GM19438 (cell line): Measurements from ENCODE around the gene USP44.

Experiments
- ATAC-seq: cut with Tn5 transposase; IDR thresholded peaks from one replicate; pipeline ENCODE4 v1.9.1; 2021; ENCODE audit warnings: low read depth; ENCODE audit not compliant: unreplicated experiment

The USP44 gene

DNA sequence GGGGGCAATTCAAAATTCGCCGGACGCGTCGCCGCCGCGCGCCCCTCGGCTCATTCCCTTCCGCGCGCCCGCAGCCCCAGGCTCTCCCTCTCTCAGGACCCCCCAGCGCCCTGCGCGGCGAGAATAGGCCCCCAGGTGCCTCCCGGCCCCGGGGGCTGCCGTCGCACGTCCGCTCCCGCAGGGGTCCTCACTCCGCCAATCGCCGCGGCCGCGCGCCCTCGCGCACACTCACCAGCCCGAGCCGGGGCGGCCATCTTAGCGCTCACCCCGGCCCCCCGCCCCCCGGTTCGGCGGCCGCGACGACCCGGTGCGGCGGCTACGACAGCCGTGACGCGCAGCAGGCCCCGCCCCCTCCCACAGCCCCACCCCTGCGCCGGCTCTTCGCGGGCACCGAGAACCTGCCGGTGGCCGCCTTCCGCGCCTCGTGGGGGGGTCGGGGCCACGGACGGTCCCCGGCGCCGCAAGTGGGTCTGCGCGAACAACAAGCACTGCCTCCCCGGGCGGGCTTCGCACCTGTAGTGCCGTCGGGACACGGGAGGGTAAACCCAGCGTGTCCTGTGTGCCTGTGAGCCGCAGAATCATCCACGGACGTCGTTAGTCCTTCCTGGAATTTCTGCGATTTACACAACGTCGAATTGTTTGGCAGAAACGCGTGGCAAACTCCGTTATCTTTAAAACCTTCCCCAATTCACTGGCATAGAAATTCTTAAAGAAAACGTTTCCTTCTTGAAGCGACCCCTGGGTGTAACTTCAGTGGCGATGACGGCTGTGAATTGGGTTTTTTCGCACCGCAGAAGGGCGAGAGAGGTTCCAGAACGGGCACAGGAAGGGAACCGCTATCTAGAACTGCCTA, 2.5 kb downstream of the USP44 start:
- ATAC-seq: peak; percentile 59

DNA sequence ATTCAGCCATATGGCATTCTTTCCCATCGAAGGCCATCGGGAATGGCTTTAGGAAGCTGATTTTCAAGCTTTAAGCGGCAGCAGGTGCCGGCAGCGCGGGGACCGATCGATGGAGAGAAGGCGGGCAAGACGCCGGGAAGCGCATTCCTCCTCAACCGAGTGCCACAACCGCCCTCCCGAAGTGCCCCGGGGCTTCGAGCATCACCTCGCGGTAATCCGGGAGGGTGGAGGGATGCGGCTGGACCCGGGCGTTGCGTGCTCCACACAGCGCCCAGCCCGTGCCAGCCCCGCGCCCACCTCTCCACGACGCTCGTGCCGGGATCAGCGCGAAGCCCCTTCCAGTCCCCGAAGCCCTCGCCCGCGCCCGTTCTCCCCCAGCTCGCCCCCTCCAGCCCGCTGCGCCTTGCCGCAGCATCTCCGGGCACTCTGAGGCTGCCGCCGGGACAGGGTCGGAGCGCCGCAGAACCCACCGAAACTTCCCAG, 3.2 kb downstream of the USP44 start:
- peak; percentile 17 for ATAC-seq

DNA sequence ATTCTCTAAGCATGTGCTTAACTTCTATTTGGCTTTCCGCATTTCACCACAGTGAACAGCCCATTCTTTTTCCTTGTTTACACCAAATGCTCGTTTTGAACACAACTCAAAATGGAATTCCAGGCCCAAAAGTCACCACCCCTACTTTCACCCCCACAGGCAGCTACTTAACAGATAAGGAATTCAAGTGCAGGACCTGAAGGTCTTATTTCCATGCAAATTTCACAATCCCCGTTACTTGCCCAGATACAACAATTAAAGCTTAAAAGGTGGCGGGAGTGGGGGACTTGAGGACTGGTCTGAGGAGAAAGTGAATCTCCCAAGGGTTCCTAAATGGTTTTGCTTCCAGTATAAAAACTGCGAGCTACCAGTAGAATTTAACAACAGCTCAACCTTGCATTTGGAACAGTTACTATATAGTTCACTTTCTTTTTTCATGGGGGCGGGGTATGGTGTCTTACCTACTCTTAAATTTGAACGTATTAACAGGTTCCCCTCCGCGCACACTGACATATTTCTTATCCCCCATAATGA, 3.7 kb downstream of the USP44 start:
- ATAC-seq: peak; percentile 36

DNA sequence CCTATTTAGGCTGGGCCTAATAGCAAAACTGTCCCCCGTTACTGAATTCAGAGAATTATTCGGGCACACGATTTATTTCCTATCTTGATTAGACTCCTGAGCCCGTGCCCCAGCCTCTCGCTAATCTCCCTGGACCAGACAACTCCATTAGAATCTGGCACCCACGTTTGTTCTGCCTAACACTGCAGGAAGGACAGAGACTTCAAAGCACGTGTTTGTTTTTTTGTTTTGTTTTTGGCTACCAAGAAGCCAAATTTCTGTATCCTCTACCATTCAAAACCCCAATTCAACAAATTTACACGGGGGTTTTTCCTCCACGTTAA, 4.8 kb downstream of the USP44 start:
- ATAC-seq: no peak

DNA sequence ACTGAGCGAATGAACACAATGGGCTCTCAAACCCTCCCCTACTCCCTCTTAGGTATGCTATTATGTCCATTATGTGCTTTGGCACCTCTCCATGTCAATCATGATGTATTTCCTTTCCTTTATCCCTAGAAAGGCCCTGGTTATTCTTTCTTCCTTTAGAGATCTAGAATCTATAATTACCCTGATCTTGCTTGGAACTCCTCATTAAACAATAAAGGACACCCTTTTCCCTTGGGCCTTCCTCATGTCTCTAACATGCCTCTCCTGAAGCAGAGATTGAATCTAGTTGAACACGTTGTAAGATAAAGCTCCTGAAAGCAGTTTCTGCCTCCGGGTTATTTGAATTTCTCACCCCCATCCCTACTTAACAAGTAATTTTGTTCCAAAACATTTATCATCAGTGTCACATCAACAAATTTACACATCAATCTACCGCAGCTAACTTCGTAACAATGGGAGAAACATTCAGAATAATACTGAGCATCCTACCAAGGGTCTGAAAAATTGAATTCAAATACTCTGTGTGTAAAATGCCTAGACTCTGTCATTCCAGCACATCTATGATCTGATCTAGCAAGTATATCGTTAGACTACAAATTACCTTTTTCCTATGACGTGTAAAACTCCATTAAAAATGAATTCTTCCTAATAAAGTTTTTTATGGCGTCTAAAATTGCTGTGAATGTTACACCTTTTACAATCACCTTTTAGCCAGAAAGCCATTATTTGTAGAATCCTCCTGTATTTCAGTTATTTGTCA, 5.4 kb downstream of the USP44 start:
- ATAC-seq: no peak

DNA sequence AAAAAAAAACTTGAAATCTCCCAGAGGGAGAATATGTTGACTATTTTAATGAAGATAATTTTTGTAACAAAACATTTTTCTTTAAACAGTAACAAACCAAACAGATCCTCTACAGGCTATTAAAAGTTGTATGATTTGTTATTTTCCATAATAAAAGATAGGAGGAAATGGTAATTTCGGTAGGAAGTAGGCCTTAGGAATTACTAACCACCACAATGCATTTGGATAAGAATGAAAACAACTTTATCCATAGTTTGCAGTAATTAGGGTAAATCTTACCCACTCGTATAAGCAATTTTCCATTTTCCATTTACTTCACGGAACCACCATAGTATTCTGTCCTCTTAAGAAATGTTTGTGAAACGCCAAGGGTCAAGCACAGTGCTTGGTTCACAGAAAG, 6.0 kb downstream of the USP44 start:
- no peak for ATAC-seq

DNA sequence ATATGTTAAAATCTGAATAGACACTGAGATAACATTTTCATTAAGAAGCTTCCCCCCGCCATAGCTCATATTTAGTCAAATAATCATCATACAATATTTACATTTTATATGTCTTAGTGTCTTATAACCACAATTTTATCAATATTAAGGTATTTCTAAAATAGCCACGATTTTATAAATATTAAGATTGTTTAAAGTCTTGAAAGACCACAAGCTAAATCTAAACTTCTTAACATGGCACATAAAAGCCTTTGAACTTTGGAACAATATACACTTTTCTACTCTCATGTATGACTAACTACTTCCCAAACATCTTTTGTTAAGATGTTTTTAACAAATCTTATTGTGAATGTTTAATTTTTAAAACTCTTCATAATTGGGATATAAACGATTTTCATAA, 6.5 kb downstream of the USP44 start:
- ATAC-seq: no peak

DNA sequence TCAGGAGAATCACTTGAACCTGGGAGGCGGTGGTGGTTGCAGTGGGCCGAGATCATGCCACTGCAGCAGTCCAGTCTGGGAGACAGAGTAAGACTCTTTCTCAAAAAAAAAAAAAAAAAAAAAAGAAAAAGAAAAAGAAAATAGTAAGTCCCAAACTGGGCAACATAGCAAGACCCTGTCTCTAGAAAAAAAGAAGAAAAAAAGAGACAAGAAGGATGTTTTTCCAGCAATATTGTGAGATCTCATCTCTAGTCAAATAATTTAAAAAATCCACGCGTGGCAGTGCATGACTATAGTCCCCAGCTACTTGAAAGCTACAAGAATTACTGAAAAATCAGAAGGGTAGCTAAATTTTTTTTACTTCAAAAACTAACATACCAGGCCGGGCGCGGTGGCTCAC, 8.0 kb downstream of the USP44 start:
- ATAC-seq: no peak

DNA sequence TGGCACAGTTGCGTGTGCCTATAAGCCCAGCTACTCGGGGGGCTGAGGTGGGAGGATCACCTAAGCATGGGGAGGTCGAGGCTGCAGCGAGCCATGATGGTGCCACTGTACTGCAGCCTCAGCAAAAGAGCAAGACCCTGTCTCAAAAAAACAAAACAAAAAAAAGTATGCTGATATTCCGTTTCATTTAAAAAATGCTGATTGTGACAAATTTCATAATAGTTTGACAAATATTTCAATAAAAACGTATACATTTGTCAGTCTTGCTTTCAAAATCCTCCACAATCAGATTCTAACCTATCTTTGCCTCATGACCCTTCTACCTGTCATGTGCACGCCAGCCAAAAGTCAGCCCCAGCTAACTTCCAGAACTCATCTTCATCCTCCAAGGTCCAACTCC, 9.8 kb downstream of the USP44 start:
- ATAC-seq: no peak

DNA sequence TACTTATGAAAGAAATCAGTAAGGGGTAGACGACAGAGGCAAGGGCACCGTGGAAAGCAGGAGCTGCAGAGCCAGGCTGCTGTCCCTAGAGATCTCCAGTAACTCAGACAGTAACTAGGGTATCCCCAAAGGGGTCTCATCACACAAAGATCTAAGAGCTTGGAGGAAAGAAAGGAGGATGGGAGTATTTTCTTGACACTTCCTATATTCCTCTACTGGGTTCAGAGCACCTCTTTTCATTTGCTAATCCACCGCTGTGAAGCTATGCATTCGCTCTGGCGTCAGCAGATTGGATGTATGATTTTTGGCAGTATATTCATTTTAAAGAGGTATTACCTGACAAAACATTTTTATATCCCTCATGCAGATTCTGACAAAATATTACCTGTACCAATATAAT, 12.6 kb downstream of the USP44 start:
- no peak for ATAC-seq

DNA sequence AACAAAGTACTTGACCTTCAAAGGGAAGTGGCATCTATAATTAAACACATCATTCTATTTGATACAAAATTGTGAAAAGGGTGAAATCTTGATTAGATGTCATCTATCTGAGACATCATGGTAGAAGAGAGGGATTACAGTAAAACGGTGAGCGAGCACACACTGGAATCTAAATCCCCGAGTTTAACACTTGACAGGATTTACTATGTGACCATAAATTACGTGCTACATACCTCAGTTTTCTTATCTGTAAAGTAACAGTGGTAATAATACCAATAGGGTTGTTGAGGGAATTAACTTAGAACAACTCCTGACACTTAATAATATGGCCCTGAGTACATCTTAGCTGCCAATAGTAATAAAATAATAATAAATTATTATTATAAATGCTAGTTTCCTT, 13.3 kb downstream of the USP44 start:
- ATAC-seq: no peak

DNA sequence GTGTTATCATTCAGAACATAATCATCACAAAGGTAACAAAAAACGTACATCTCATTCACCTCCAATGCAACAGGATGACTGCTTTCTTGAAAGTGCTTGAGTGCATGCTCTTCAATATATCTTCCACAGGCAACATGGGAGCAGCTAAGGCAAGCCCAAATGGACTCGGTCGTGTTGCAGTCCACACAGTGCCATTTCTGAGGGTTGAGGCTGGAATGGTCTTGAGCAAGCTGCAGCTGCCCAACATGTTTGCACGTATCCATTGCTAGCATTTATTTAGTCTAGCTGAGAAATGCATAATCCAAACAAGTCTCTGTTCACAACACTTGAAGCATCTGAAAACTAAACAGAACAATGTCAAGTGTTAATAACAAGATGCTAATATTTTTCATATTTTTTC, 17.3 kb downstream of the USP44 start:
- ATAC-seq: no peak

DNA sequence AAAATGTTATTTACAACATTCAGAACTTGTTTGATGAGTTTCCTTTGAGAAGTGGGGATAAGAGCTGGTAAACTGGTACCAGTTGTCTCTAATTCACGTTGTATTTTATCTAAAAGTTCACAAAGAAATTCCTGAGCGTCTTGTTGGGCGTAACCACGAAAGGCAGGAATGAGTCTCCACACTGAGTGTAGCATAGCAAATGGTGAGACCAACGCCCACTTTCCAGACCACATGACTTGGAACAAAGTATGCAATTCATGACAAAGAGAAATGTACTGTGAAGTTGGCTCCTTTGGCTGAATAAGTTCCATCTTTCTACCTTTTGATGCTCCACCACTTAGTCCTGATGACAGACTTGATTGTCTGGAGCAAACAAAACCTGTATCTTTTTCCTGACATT, 18.4 kb downstream of the USP44 start:
- ATAC-seq: no peak

DNA sequence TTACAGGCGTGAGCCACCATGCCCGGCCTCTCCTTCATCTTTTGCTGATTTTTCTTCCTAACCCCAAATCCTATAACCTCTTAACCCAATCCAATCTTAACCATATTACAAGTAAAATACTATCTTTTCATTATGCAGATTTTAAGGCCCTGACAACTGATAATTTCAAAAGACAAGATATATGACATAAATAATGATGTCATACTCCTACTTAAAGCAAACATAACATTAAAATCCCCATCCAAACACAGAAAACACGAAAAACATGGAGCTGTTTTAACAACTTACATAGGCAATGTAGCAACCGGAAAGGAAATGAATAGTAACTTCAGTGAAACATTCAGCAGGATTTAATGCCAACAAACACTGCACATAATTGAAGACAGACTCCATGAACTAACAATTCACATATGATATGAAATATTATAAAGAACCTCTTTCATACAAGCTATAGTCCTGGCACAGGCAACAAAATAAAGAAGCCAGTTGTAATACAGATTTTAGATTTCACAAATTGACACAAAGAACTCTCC, 21.5 kb downstream of the USP44 start:
- ATAC-seq: no peak

DNA sequence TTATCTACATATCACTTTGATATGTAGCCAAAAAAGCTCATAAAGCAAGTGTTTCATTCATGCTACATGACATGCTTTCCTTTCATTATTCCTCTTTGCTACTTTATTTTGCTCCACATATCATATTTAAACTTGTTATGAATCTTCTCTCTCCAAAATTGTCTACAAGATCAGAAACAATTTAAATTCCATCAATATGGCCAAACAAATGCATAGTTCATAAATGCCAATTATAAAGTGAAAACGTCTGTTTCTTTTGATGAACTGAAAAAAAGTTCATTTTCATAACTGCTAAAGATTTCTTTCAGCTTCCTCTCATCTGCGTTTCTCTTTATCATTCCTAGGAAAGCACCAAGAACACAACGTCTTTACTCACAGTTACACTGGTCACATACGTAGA, 22.8 kb downstream of the USP44 start:
- no peak for ATAC-seq

DNA sequence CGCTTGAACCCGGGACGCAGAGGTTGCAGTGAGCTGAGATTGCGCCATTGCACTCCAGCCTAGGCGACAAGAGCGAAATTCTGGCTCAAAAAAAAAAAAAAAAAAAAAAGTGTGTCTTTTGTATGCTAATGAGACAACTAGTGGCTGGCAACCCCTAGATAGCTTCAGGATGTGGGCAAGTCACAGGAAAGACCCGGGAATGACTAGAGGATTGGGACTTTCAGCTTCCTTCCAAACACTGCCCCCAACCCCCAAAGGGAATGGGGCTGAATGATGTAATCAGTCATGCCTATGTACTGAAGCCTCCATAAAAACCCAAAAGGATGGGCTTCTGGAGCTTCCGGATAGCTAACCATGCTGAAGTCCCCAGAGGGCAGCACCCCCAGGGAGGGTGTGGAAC, 28.6 kb downstream of the USP44 start:
- no peak for ATAC-seq

DNA sequence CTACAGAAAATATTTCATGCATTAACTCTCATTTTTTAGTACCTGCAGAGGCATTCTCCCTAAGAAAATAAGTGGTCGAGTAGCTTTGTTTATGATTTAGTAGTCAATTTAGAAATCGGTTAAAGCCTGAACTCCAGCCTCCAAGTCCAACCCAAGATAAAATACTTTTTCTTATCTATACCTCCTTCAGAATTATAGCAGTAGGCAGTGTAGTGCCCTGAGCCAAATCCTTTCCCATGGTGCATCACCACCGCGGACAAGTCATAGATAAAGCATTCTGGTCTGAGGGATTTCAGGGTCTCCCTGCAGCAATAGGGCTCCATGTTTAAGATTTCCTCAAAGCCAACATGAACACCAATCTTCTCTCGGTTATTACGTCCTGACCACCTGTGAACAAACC, 30.5 kb downstream of the USP44 start:
- no peak for ATAC-seq

DNA sequence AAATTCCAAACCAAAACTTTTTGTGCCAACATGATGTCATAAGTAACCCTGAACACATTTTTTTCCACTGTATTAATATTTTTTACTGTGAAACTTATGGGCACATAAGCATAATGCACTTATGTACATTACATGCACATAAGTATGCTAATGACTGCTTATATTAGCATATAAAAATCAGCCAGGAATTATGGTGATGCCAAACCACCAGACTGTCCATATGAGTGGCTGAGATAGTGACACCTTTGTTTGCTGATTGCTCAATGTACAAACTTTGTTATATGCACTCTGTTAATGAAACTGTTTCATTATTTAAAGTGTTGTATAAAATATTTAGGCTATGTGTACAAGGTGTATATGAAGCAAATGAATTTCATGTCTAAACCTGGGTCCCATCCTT, 32.3 kb downstream of the USP44 start:
- ATAC-seq: no peak

DNA sequence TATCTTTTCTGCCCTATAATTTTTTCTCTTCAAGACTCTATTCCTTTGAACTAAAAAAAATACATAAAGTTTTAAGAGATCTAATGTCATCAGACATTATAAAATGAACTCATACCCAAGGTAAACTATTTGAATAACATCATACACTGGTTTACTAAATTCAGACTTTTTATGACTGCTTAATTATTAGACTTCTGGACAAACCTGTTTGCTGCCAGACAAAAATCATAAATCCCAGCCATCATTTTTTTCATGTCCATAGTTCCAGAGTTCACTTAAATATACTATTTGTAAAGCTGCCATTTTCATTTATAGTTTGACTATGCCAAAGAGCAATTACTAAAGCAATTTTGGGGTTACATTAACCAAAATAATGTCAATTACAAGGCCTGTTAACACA, 34.0 kb downstream of the USP44 start:
- no peak for ATAC-seq

DNA sequence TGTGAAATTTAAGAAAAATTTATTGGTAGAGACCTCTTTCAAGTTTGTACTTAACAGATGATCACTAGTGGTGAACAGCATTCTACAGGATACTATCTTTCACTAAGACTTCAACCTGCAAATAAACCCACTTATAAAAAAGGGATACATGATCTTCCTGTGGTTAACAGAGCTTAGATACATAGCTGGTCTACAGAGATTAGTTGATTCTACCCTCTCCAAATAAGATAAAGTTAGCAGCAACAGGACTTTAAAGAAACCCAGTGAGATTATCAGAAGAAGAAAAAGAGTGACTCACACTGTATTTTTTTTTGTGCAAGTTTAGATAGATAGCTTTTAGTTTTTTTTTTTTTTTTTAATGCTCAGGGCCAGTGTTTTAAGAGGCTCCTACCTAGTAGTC, 34.5 kb downstream of the USP44 start:
- ATAC-seq: no peak

DNA sequence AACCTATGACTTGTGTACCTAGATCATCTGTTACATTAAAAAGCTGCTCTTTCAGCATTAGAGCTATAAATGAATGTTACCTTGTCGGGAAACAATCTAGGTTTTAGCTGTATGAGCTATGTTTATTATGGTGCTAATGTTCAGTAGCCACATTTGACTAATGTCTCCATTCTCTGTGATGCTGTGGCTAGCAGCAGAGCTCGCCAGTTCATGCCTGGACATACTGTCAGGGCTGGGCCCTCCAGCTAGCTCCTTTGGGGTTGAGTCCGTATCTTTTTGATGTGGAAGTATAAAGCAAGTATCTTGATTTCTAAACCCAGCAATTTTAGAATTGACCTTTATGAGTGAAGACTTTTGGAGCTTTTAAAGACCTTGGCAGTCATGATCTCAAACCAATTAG, 36.1 kb downstream of the USP44 start:
- no peak for ATAC-seq

DNA sequence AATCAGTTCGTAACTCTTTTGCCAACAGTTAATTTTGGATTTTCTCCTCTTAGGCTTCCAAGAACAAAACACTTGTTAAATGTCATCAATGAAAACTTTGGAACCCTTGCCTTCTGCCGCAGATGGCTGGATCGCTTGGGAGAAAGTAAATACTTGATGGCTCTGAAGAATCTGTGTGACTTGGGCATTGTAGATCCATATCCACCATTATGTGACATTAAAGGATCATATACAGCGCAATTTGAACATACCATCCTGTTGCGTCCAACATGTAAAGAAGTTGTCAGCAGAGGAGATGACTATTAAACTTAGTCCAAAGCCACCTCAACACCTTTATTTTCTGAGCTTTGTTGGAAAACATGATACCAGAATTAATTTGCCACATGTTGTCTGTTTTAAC, 37.7 kb downstream of the USP44 start:
- no peak for ATAC-seq
